Activated CD4-positive, alpha-beta T cell treated with anti-CD3 and anti-CD28 coated beads, Interleukin-2, amount 50 U/mL, for 4 hours (primary cell): Measurements from ENCODE around the gene PTPRG.

Experiments
- DNase-seq, 2 experiments: peaks; one replicate each; pipeline ENCODE4 v3.0.0-alpha.2; 2020

The PTPRG gene

GRCh38 chr3:61769266-61769990, 208.1 kb downstream of the PTPRG start:
- DNase-seq: no peak

GRCh38 chr3:61771976-61772375, 210.6 kb downstream of the PTPRG start:
- DNase-seq: no peak

- DNase-seq: no peak
Measured at GRCh38 chr3:61772456-61772855, 211.1 kb downstream of the PTPRG start.

GRCh38 chr3:61774279-61774890, 213.0 kb downstream of the PTPRG start:
- no peak for DNase-seq

- DNase-seq: no peak
Measured at GRCh38 chr3:61776390-61776789, 215.0 kb downstream of the PTPRG start.

- DNase-seq: no peak
Measured at GRCh38 chr3:61777483-61777882, 216.1 kb downstream of the PTPRG start.

GRCh38 chr3:61778095-61778494, 216.7 kb downstream of the PTPRG start:
- DNase-seq: no peak

GRCh38 chr3:61780016-61780415, 218.6 kb downstream of the PTPRG start:
- DNase-seq: no peak

- no peak for DNase-seq
Measured at GRCh38 chr3:61780455-61781228, 219.3 kb downstream of the PTPRG start.

GRCh38 chr3:61783993-61784718, 222.8 kb downstream of the PTPRG start:
- no peak for DNase-seq

- DNase-seq: no peak
Measured at GRCh38 chr3:61788623-61789507, 227.5 kb downstream of the PTPRG start.

- DNase-seq: no peak
Measured at GRCh38 chr3:61789861-61790260, 228.5 kb downstream of the PTPRG start.

GRCh38 chr3:61790411-61790810, 229.0 kb downstream of the PTPRG start:
- no peak for DNase-seq

- no peak for DNase-seq
Measured at GRCh38 chr3:61793056-61793455, 231.7 kb downstream of the PTPRG start.

GRCh38 chr3:61793521-61793920, 232.2 kb downstream of the PTPRG start:
- no peak for DNase-seq

- no peak for DNase-seq
Measured at GRCh38 chr3:61794341-61794740, 233.0 kb downstream of the PTPRG start.

GRCh38 chr3:61794961-61795360, 233.6 kb downstream of the PTPRG start:
- DNase-seq: no peak

GRCh38 chr3:61796088-61796680, 234.8 kb downstream of the PTPRG start:
- no peak for DNase-seq

- no peak for DNase-seq
Measured at GRCh38 chr3:61796911-61797310, 235.5 kb downstream of the PTPRG start.

- DNase-seq: no peak
Measured at GRCh38 chr3:61802772-61803171, 241.4 kb downstream of the PTPRG start.

- no peak for DNase-seq
Measured at GRCh38 chr3:61803983-61804382, 242.6 kb downstream of the PTPRG start.

GRCh38 chr3:61804782-61805181, 243.4 kb downstream of the PTPRG start:
- no peak for DNase-seq
